ENCODE data around the gene INPP5F.

DNA sequence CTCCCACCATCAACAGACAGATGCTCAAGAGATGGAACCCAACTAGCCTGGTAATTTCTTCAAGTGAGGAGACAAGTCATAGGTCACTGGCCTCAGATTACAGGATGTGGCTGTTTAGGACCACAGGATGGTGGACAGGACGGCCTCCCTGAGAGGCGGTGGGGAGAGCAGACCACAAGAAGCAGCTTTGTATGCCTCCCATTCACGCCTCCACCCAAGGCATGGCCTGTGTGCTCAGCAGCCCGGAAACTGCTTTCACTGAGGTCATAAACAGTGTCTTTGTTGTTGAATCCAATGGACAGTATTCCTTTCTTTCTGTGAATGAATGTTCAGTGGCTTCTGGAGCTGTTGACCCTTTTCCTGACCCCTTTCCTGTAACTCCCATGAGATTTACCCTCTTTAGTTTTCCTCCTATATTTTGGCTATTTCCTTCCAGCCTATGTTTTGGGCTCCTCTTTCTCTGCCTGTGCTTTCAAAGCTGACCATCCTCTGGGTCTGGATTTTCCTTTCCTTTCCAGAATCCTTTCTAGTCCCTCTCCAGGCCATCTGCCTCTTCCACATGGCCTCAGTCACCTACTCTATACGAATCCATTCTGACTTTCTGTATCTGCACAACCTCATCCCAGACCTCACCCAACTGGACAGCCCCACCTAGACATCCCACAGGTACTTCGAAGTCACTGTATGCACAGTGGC lies 32.4 kb upstream of the INPP5F start:
- TF ChIP-seq YY1 (IDR thresholded peaks at IDR 0.05; ENCODE audit: insufficient read depth, insufficient read length) (no peak), ZNF274 (IDR thresholded peaks at IDR 0.05; ENCODE audit: low read depth, low read length) (no peak), SUZ12 (IDR thresholded peaks at IDR 0.05; ENCODE audit: extremely low read depth, insufficient read depth, insufficient read length) (no peak)

Data from NT2/D1 (cell line).